ENCODE data around the gene FNDC5. TPM values are rescaled to one million over a fixed set of nuclear protein-coding genes. Genes with fewer than 3 reads are reported as not detected.
A peak's percentile ranks its signal among the peaks of the same experiment; 100 is the strongest.

FNDC5 gene
- total and polyA plus RNA-seq, 2 donors from 2014 or later, result 0.35 to 4.2 TPM

GRCh38 chr1:32871364-32872191, 866 bp upstream of the FNDC5 start:
- intact Hi-C loops (cut with DNase I), result no loop called here
- no peak for TF ChIP-seq CTCF (IDR thresholded peaks at IDR 0.05; ENCODE audit: borderline replicate concordance, extremely low read depth, insufficient read depth)
- Histone ChIP-seq H3K9me3 (ENCODE audit: control insufficient read depth in 2 of 3, insufficient read depth in 1 of 3, low read length in 3 of 3) (no peaks in the 10 kb centered on the region), H3K9ac (ENCODE audit: low read length in 3 of 3) (peak overlapping the region in 2 of 3 donors; percentile 12 to 18), H3K4me3 (ENCODE audit: low read length in 3 of 3) (peak overlapping the region in 2 of 3 donors; percentile 46 to 56), H3K36me3 (ENCODE audit: control insufficient read depth in 2 of 3, insufficient read depth in 3 of 3, low read length in 3 of 3) (no peaks in the 10 kb centered on the region), H3K27ac (ENCODE audit: low read depth in 2 of 2, low read length in 2 of 2) (no peak overlapping the region), H3K27me3 (ENCODE audit: control insufficient read depth, insufficient read depth, low read length) (no peaks in the 10 kb centered on the region), H3K4me1 (ENCODE audit: control insufficient read depth in 2 of 3, insufficient read depth in 2 of 3, low read depth in 1 of 3, low read length in 3 of 3) (peaks cover 0 to 9% (median 7%) of the 10 kb centered on the region in 3 donors)
- peak in 1 of 5 donors; percentile 57 for DNase-seq
- no peak for FAIRE-seq

- peak overlapping the region in 2 of 3 donors; percentile 21 to 35 for H3K4me3 ChIP-seq (ENCODE audit: low read length in 3 of 3)
- no peaks in the 10 kb centered on the region for H3K9me3 ChIP-seq (ENCODE audit: control insufficient read depth in 2 of 3, insufficient read depth in 1 of 3, low read length in 3 of 3)
- FAIRE-seq (no peak), DNase-seq (peak in 1 of 5 donors; percentile 30)
- H3K27me3 ChIP-seq (ENCODE audit: control insufficient read depth, insufficient read depth, low read length), result no peaks in the 10 kb centered on the region
- H3K36me3 ChIP-seq (ENCODE audit: control insufficient read depth in 2 of 3, insufficient read depth in 3 of 3, low read length in 3 of 3), result no peaks in the 10 kb centered on the region
- no peak overlapping the region for H3K27ac ChIP-seq (ENCODE audit: low read depth in 2 of 2, low read length in 2 of 2)
- intact Hi-C loops (cut with DNase I), result no loop called here
- H3K9ac ChIP-seq (ENCODE audit: low read length in 3 of 3), result no peak overlapping the region
- no peak for TF ChIP-seq CTCF (IDR thresholded peaks at IDR 0.05; ENCODE audit: borderline replicate concordance, extremely low read depth, insufficient read depth)
- H3K4me1 ChIP-seq (ENCODE audit: control insufficient read depth in 2 of 3, insufficient read depth in 2 of 3, low read depth in 1 of 3, low read length in 3 of 3), result peaks cover 0 to 13% (median 9%) of the 10 kb centered on the region in 3 donors
Measured at GRCh38 chr1:32869923-32870614, 643 bp downstream of the FNDC5 start.

- Histone ChIP-seq H3K27me3 (ENCODE audit: control insufficient read depth, insufficient read depth, low read length) (no peaks in the 10 kb centered on the region), H3K4me3 (ENCODE audit: low read length in 3 of 3) (no peak overlapping the region), H3K4me1 (ENCODE audit: control insufficient read depth in 2 of 3, insufficient read depth in 2 of 3, low read depth in 1 of 3, low read length in 3 of 3) (peaks cover 0 to 13% (median 9%) of the 10 kb centered on the region in 3 donors), H3K9ac (ENCODE audit: low read length in 3 of 3) (no peak overlapping the region), H3K36me3 (ENCODE audit: control insufficient read depth in 2 of 3, insufficient read depth in 3 of 3, low read length in 3 of 3) (no peaks in the 10 kb centered on the region), H3K27ac (ENCODE audit: low read depth in 2 of 2, low read length in 2 of 2) (no peak overlapping the region), H3K9me3 (ENCODE audit: control insufficient read depth in 2 of 3, insufficient read depth in 1 of 3, low read length in 3 of 3) (no peaks in the 10 kb centered on the region)
- intact Hi-C loops (cut with DNase I), result no loop called here
- TF ChIP-seq CTCF (IDR thresholded peaks at IDR 0.05; ENCODE audit: borderline replicate concordance, extremely low read depth, insufficient read depth), result no peak
- no peak for FAIRE-seq
- no peak for DNase-seq
Measured at GRCh38 chr1:32868806-32869455, 1.8 kb downstream of the FNDC5 start.
